ENCODE results near the gene PCBP3.

Gene PCBP3

GRCh38 chr21:45828580-45829570 lies 185.3 kb downstream of the PCBP3 start:
- Histone ChIP-seq H3K4me3 (ENCODE audit: low read depth, low read length) (no peak overlapping the region), H2AK5ac (ENCODE audit: low read length) (no peak overlapping the region), H3K27me3 (ENCODE audit: insufficient read depth, low read length) (no peaks in the 10 kb centered on the region), H3K4me2 (ENCODE audit: low read length) (no peak overlapping the region), H3K23ac (ENCODE audit: low read length) (no peak overlapping the region), H3K4ac (ENCODE audit: low read depth, low read length) (no peak overlapping the region), H2BK120ac (ENCODE audit: insufficient read depth, low read length, poor library complexity) (no peak overlapping the region), H4K12ac (ENCODE audit: low read depth, low read length) (no peak overlapping the region), H2BK5ac (ENCODE audit: low read depth, low read length, poor library complexity) (no peak overlapping the region), H3K14ac (ENCODE audit: low read length) (no peak overlapping the region), H3K9me3 (ENCODE audit: insufficient read depth, low read depth, low read length) (no peaks in the 10 kb centered on the region), H4K91ac (ENCODE audit: low read depth, low read length) (no peak overlapping the region), H3K36me3 (ENCODE audit: control insufficient read depth in 1 of 2, insufficient read depth in 2 of 2, low read length in 2 of 2) (no peaks in the 10 kb centered on the region), H3K18ac (ENCODE audit: low read length) (no peak overlapping the region), H3K9ac (ENCODE audit: low read length) (no peak overlapping the region), H3K79me2 (ENCODE audit: control insufficient read depth, insufficient read depth, low read length, poor library complexity) (no peaks in the 10 kb centered on the region), H4K8ac (ENCODE audit: low read depth, low read length) (no peak overlapping the region), H2BK12ac (ENCODE audit: low read length) (no peak overlapping the region), H2AFZ (ENCODE audit: insufficient read depth, low read length, poor library complexity) (no peak overlapping the region), H3K4me1 (ENCODE audit: control insufficient read depth in 1 of 2, insufficient read depth in 2 of 2, low read length in 2 of 2) (peaks cover 0 to 4% of the 10 kb centered on the region in 2 experiments), H3K79me1 (ENCODE audit: low read length) (no peaks in the 10 kb centered on the region), H3K27ac (ENCODE audit: low read depth, low read length) (no peak overlapping the region)
- no CpG with 5 or more reads among the region's 26 CpGs for WGBS (ENCODE audit: extremely low coverage, insufficient coverage, insufficient read length)
- no peak for DNase-seq

- Histone ChIP-seq H2BK12ac (ENCODE audit: low read length) (no peak overlapping the region), H2AFZ (ENCODE audit: insufficient read depth, low read length, poor library complexity) (no peak overlapping the region), H3K27me3 (ENCODE audit: insufficient read depth, low read length) (no peaks in the 10 kb centered on the region), H3K4me1 (ENCODE audit: control insufficient read depth in 1 of 2, insufficient read depth in 2 of 2, low read length in 2 of 2) (peaks cover 0 to 4% of the 10 kb centered on the region in 2 experiments), H2AK5ac (ENCODE audit: low read length) (no peak overlapping the region), H3K9me3 (ENCODE audit: insufficient read depth, low read depth, low read length) (no peaks in the 10 kb centered on the region), H3K23ac (ENCODE audit: low read length) (no peak overlapping the region), H3K36me3 (ENCODE audit: control insufficient read depth in 1 of 2, insufficient read depth in 2 of 2, low read length in 2 of 2) (no peaks in the 10 kb centered on the region), H3K4ac (ENCODE audit: low read depth, low read length) (no peak overlapping the region), H3K4me3 (ENCODE audit: low read depth, low read length) (no peak overlapping the region), H3K79me1 (ENCODE audit: low read length) (no peaks in the 10 kb centered on the region), H4K12ac (ENCODE audit: low read depth, low read length) (no peak overlapping the region), H4K8ac (ENCODE audit: low read depth, low read length) (no peak overlapping the region), H3K14ac (ENCODE audit: low read length) (no peak overlapping the region), H3K27ac (ENCODE audit: low read depth, low read length) (no peak overlapping the region), H3K18ac (ENCODE audit: low read length) (no peak overlapping the region), H2BK120ac (ENCODE audit: insufficient read depth, low read length, poor library complexity) (no peak overlapping the region), H2BK5ac (ENCODE audit: low read depth, low read length, poor library complexity) (no peak overlapping the region), H3K9ac (ENCODE audit: low read length) (no peak overlapping the region), H4K91ac (ENCODE audit: low read depth, low read length) (no peak overlapping the region), H3K4me2 (ENCODE audit: low read length) (no peak overlapping the region), H3K79me2 (ENCODE audit: control insufficient read depth, insufficient read depth, low read length, poor library complexity) (no peaks in the 10 kb centered on the region)
- no peak for DNase-seq
- WGBS (ENCODE audit: extremely low coverage, insufficient coverage, insufficient read length), result no CpG with 5 or more reads among the region's 7 CpGs
Observed at GRCh38 chr21:45829668-45830067, 186.1 kb downstream of the PCBP3 start.

- no peak overlapping the region for H4K12ac ChIP-seq (ENCODE audit: low read depth, low read length)
- no peak for DNase-seq
- no peak overlapping the region for H3K14ac ChIP-seq (ENCODE audit: low read length)
- WGBS (ENCODE audit: extremely low coverage, insufficient coverage, insufficient read length), result no CpG with 5 or more reads among the region's 11 CpGs
- H3K79me2 ChIP-seq (ENCODE audit: control insufficient read depth, insufficient read depth, low read length, poor library complexity), result no peaks in the 10 kb centered on the region
- no peak overlapping the region for H2BK12ac ChIP-seq (ENCODE audit: low read length)
- H3K18ac ChIP-seq (ENCODE audit: low read length), result no peak overlapping the region
- H4K8ac ChIP-seq (ENCODE audit: low read depth, low read length), result no peak overlapping the region
- H3K9me3 ChIP-seq (ENCODE audit: insufficient read depth, low read depth, low read length), result no peaks in the 10 kb centered on the region
- no peak overlapping the region for H3K4me2 ChIP-seq (ENCODE audit: low read length)
- no peak overlapping the region for H3K9ac ChIP-seq (ENCODE audit: low read length)
- no peak overlapping the region for H2AK5ac ChIP-seq (ENCODE audit: low read length)
- no peak overlapping the region for H3K4ac ChIP-seq (ENCODE audit: low read depth, low read length)
- H3K27me3 ChIP-seq (ENCODE audit: insufficient read depth, low read length), result no peaks in the 10 kb centered on the region
- no peak overlapping the region for H2BK120ac ChIP-seq (ENCODE audit: insufficient read depth, low read length, poor library complexity)
- H3K4me3 ChIP-seq (ENCODE audit: low read depth, low read length), result no peak overlapping the region
- H4K91ac ChIP-seq (ENCODE audit: low read depth, low read length), result no peak overlapping the region
- H3K27ac ChIP-seq (ENCODE audit: low read depth, low read length), result no peak overlapping the region
- no peak overlapping the region for H2AFZ ChIP-seq (ENCODE audit: insufficient read depth, low read length, poor library complexity)
- no peaks in the 10 kb centered on the region for H3K79me1 ChIP-seq (ENCODE audit: low read length)
- no peak overlapping the region for H3K23ac ChIP-seq (ENCODE audit: low read length)
- H3K36me3 ChIP-seq (ENCODE audit: control insufficient read depth in 1 of 2, insufficient read depth in 2 of 2, low read length in 2 of 2), result no peaks in the 10 kb centered on the region
- peaks cover 0 to 4% of the 10 kb centered on the region in 2 experiments for H3K4me1 ChIP-seq (ENCODE audit: control insufficient read depth in 1 of 2, insufficient read depth in 2 of 2, low read length in 2 of 2)
- no peak overlapping the region for H2BK5ac ChIP-seq (ENCODE audit: low read depth, low read length, poor library complexity)
Observed at GRCh38 chr21:45830221-45830640, 186.7 kb downstream of the PCBP3 start.

GRCh38 chr21:45830720-45831366 lies 187.3 kb downstream of the PCBP3 start:
- H2AFZ ChIP-seq (ENCODE audit: insufficient read depth, low read length, poor library complexity), result no peak overlapping the region
- H3K18ac ChIP-seq (ENCODE audit: low read length), result no peak overlapping the region
- no peak overlapping the region for H3K4me3 ChIP-seq (ENCODE audit: low read depth, low read length)
- peaks cover 0 to 4% of the 10 kb centered on the region in 2 experiments for H3K4me1 ChIP-seq (ENCODE audit: control insufficient read depth in 1 of 2, insufficient read depth in 2 of 2, low read length in 2 of 2)
- no peaks in the 10 kb centered on the region for H3K79me2 ChIP-seq (ENCODE audit: control insufficient read depth, insufficient read depth, low read length, poor library complexity)
- no peak overlapping the region for H3K4ac ChIP-seq (ENCODE audit: low read depth, low read length)
- no peak overlapping the region for H2AK5ac ChIP-seq (ENCODE audit: low read length)
- no CpG with 5 or more reads among the region's 21 CpGs for WGBS (ENCODE audit: extremely low coverage, insufficient coverage, insufficient read length)
- H3K14ac ChIP-seq (ENCODE audit: low read length), result no peak overlapping the region
- H3K4me2 ChIP-seq (ENCODE audit: low read length), result no peak overlapping the region
- no peak for DNase-seq
- no peak overlapping the region for H2BK120ac ChIP-seq (ENCODE audit: insufficient read depth, low read length, poor library complexity)
- no peaks in the 10 kb centered on the region for H3K27me3 ChIP-seq (ENCODE audit: insufficient read depth, low read length)
- H3K36me3 ChIP-seq (ENCODE audit: control insufficient read depth in 1 of 2, insufficient read depth in 2 of 2, low read length in 2 of 2), result no peaks in the 10 kb centered on the region
- H3K23ac ChIP-seq (ENCODE audit: low read length), result no peak overlapping the region
- H2BK12ac ChIP-seq (ENCODE audit: low read length), result no peak overlapping the region
- no peak overlapping the region for H4K91ac ChIP-seq (ENCODE audit: low read depth, low read length)
- no peak overlapping the region for H4K12ac ChIP-seq (ENCODE audit: low read depth, low read length)
- no peaks in the 10 kb centered on the region for H3K9me3 ChIP-seq (ENCODE audit: insufficient read depth, low read depth, low read length)
- H4K8ac ChIP-seq (ENCODE audit: low read depth, low read length), result no peak overlapping the region
- H3K79me1 ChIP-seq (ENCODE audit: low read length), result no peaks in the 10 kb centered on the region
- H3K9ac ChIP-seq (ENCODE audit: low read length), result no peak overlapping the region
- H2BK5ac ChIP-seq (ENCODE audit: low read depth, low read length, poor library complexity), result no peak overlapping the region
- no peak overlapping the region for H3K27ac ChIP-seq (ENCODE audit: low read depth, low read length)
